ENCODE data around the gene SLC25A20. TPM values are rescaled to one million over a fixed set of nuclear protein-coding genes. Genes with fewer than 3 reads are reported as not detected.

The SLC25A20 gene
- total RNA-seq, 1 donor from 2014 or later, result 23.7 TPM

- H3K27me3 Mint-ChIP-seq (ENCODE audit: low read depth), result no peaks in the 10 kb centered on the region
- peaks cover 16% of the 10 kb centered on the region for H3K36me3 Mint-ChIP-seq (ENCODE audit: low read depth)
- H3K27ac Mint-ChIP-seq (ENCODE audit: unreplicated experiment), result peak overlapping the region; percentile 85
- no peaks in the 10 kb centered on the region for H3K9me3 Mint-ChIP-seq (ENCODE audit: low read depth)
- no peak for TF ChIP-seq CTCF (IDR thresholded peaks at IDR 0.05)
- no peak for DNase-seq (ENCODE audit: low spot score)
- H3K4me3 Mint-ChIP-seq (ENCODE audit: unreplicated experiment), result no peak overlapping the region
- H3K4me1 Mint-ChIP-seq (ENCODE audit: low read depth), result peaks cover 53% of the 10 kb centered on the region
These were observed 30.8 kb upstream of the SLC25A20 start for GRCh38 chr3:48929358-48930035.

GRCh38 chr3:48928679-48929078, 30.0 kb upstream of the SLC25A20 start:
- no peak for DNase-seq (ENCODE audit: low spot score)
- Mint-ChIP-seq H3K27ac (ENCODE audit: unreplicated experiment) (peak overlapping the region; percentile 85), H3K9me3 (ENCODE audit: low read depth) (no peaks in the 10 kb centered on the region), H3K4me1 (ENCODE audit: low read depth) (peaks cover 51% of the 10 kb centered on the region), H3K4me3 (ENCODE audit: unreplicated experiment) (no peak overlapping the region), H3K27me3 (ENCODE audit: low read depth) (no peaks in the 10 kb centered on the region), H3K36me3 (ENCODE audit: low read depth) (peaks cover 17% of the 10 kb centered on the region)
- TF ChIP-seq CTCF (IDR thresholded peaks at IDR 0.05), result no peak

GRCh38 chr3:48927928-48928327, 29.2 kb upstream of the SLC25A20 start:
- Mint-ChIP-seq H3K36me3 (ENCODE audit: low read depth) (peaks cover 17% of the 10 kb centered on the region), H3K9me3 (ENCODE audit: low read depth) (no peaks in the 10 kb centered on the region), H3K27ac (ENCODE audit: unreplicated experiment) (no peak overlapping the region), H3K4me1 (ENCODE audit: low read depth) (peaks cover 51% of the 10 kb centered on the region), H3K4me3 (ENCODE audit: unreplicated experiment) (no peak overlapping the region), H3K27me3 (ENCODE audit: low read depth) (no peaks in the 10 kb centered on the region)
- no peak for TF ChIP-seq CTCF (IDR thresholded peaks at IDR 0.05)
- DNase-seq (ENCODE audit: low spot score), result no peak

GRCh38 chr3:48926425-48927392, 28.0 kb upstream of the SLC25A20 start:
- Mint-ChIP-seq H3K9me3 (ENCODE audit: low read depth) (no peaks in the 10 kb centered on the region), H3K4me3 (ENCODE audit: unreplicated experiment) (no peak overlapping the region), H3K4me1 (ENCODE audit: low read depth) (peaks cover 43% of the 10 kb centered on the region), H3K27ac (ENCODE audit: unreplicated experiment) (peak overlapping the region; percentile 71), H3K36me3 (ENCODE audit: low read depth) (peaks cover 13% of the 10 kb centered on the region), H3K27me3 (ENCODE audit: low read depth) (no peaks in the 10 kb centered on the region)
- TF ChIP-seq CTCF (IDR thresholded peaks at IDR 0.05), result no peak
- no peak for DNase-seq (ENCODE audit: low spot score)

Data from chondrocyte (in vitro differentiated cells).